CD4-positive, alpha-beta T cell treated with Interleukin-17A for 1 hour (primary cell): ENCODE data around the gene ISM1.

Source experiments
- DNase-seq: peaks from one replicate; pipeline ENCODE4 v3.0.0-alpha.2; 2020

Gene ISM1

DNA sequence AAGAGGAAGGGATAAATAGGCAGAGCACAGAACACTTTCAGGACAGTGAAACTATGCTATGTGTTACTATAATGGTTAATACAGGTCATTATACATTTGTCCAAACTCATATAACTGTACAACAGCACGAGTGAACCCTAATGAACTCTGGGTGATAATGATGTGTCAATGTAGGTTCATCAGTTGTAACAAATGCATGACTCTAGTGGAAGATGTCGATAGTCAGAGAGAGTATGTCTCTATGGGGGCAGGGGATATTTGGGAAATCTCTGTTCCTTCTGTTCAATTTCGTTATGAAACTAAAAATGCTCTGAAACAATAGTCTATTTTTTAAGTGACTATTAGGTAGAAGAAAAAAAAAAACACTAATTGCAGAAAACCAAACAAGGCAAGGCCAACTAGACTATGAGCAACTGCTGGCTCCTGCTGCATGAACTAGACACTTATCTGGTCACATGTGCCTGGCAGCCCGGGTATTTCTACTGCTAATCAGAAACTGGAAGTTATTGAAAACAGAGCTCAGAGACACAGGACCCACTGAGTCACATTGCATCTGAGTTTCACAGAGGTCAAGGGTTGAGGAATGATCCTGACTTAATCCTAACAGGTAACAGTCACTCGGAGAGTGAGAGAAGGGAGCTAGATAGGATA is 97.9 kb downstream of the ISM1 start:
- DNase-seq, result no peak

DNA sequence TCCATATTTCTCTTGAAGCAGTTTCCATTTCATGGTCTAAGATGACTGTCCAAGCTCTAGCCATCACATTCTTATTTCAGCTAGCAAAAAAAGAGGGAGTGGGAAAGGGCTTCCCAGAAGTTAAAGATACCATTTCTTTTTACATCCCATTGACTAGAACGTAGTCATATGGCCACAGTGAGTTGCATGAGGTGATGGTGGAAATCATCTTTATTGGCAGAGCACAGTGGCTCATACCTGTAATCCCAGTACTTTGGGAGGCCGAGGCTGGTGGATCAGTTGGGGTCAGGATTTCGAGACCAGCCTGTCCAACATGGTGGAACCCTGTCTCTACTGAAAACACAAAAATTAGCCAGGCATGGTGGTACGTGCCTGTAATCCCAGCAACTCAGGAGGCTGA is 99.6 kb downstream of the ISM1 start:
- no peak for DNase-seq

DNA sequence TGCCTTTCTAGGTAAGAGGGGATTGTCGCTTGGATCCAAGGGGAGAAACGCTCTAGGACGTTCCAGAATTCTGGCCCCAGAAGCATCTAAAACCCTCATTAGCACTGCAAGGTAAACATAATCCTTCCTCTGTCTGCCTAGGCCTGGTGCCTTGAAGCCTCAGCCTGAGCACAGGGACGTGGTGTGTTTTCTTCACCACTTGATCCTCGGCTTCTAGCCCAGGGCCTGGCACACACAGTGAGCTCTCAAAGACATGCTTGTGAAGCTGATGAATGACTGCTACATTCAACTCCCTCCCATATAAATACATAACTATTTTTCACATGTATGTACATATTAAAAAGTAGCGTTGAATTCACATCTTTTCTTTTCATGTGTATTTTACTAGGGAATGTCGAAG is 100.3 kb downstream of the ISM1 start:
- no peak for DNase-seq

- DNase-seq, result no peak
Observed at GRCh38 chr20:13322198-13322597, 101.1 kb downstream of the ISM1 start.

DNA sequence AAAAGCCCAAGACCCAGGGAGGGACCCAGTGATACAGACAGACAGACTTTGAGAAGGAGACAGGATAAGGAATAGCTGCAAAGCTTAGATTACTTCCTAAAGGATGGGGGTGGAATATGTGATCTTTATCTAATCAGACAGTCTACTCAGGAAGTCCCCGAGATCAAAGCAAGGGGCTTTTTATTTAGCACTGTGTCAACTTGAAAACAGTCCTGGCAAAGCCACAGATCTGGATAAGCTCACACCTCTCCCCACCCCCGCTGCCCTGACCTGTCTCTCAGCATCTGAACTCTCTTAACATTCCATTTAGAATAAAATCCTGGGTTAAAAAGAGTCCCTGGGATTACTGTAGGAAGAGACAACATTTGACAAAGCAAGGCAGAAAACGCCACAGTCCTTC is 101.5 kb downstream of the ISM1 start:
- DNase-seq, result no peak

DNA sequence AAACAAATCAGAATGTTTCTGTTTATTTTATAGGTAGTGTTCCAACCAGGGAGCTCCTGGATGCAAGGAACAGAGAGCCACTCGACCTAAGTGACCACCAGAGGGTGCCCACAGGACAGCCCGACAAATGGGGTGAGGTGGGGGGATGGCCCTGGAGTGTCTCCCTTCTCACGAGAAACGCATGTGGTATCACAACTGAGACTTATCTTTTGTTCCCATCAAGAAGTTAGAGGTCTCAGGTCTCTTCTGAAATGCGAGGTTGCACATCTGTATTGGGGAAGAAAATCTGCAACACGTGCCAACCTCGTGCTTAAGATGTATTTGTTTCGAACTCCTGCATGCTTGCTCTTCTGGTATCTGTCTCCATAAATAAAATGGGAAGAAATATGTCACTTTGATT is 104.0 kb downstream of the ISM1 start:
- DNase-seq, result no peak

DNA sequence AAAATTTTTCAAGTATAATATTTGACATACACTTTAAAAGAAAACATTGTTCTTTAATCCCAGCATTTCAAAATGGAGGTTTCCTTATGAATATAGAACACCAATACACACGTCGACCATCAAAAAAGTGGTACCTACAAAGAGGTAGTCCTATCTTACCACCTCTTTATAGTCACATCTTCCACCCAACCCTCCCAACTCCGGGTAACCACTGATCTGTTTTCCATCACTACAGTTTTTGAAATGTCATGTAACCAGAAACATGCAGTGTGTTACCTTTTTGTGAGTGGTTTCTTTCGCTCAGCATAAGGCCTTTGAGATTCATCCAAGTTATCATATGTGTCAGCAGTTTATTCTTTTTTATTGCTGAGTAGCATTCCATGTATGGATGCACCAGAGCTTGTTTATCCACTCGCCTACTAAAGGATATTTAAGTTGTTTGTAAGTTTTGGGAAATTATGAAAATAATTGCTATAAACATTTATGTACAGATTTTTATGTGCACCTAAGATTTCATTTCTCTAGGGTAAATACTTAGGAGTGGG is 104.8 kb downstream of the ISM1 start:
- DNase-seq, result no peak

GRCh38 chr20:13331536-13331935 is 110.5 kb downstream of the ISM1 start:
- no peak for DNase-seq

DNA sequence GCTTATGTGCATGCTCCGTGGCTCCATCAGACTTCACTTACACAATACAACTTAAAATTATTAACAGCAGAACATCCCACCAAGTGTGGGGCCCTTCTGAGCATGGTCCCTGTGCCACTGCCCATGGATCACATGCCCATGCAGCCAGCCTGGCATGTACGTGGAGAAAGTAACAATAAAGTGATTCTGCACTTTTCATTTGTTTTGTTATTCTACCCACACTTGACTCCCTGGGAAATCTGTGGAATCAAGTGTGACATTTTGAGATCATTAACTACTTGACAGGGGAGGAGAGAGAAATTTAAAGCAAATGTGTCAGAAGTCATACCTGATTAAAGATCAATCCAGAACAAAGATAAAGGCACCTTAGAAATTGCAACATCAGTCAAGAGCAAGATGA is 112.0 kb downstream of the ISM1 start:
- no peak for DNase-seq

GRCh38 chr20:13333793-13334192 is 112.7 kb downstream of the ISM1 start:
- DNase-seq, result no peak

DNA sequence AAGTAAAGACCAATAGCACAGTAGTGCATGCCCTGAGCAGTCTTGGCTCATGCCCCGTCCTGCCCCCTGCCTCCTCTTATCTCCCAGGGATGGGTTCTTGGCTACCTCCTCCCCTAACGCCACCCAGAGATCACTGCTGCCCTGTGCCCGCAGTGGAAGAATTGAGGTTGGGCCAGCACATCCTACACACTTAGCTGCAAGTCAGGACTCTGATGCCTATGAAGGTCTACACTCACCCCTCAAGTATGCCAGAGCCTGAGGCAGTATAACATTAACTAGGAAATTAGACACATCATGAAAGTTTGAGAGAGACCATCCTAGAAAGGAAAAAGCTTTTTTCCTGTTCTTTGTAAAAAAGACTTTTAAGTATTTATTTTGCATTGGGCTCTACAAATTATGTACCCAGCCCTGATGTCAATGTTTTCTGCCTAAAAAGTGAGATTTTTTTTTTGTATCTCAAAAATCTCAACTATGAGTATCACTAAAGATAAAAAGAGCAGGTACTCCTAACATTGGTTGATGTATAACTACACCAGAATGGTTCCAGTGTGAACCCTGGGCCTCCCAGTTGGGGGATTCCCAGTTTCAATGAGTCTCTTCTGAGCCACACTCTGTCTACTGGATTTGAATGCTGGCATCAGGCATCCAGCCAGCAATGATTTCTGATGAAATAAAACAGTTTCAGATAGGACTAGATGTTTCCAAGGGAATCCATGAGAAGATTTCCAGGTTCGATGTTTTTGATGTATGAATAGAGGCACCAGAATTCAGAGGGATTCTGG is 115.4 kb downstream of the ISM1 start:
- no peak for DNase-seq

- no peak for DNase-seq
Observed at GRCh38 chr20:13337090-13337784, 116.2 kb downstream of the ISM1 start.

GRCh38 chr20:13338097-13338661 is 117.1 kb downstream of the ISM1 start:
- DNase-seq, result no peak

- no peak for DNase-seq
Observed at GRCh38 chr20:13338999-13339411, 117.9 kb downstream of the ISM1 start.

- DNase-seq, result no peak
Observed at GRCh38 chr20:13340088-13340487, 119.0 kb downstream of the ISM1 start.

DNA sequence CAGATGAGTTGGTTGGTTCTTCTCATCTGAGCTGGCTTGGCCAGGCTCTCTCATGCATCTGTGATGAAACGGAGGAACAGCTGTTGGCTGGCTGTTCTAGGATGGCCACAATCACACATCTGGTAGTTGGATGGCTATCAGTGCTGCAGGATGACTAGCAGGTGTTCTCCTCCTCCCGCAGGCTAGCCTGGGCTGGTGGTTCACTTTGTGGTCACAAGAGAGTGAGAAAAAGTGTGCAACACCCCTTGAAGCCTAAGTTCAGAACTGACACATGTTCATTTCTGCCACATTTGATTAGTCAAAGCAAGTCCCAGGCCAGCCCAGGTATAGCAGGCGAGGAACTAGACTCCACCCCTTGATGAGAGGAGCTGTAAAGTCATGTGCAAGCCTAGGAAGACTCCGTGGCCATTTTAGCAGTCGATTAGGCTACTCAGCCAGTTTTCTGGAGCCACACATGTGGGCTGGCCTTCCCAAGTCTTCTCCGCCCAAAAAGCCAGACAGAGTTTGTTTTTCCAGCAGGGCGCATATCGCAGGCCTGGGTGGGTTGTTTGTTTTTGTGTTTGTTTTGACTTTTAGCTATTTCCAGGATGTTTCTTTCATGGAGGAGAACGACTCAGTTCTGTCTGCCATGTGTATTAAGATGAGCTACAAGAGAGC is 120.8 kb downstream of the ISM1 start:
- no peak for DNase-seq

DNA sequence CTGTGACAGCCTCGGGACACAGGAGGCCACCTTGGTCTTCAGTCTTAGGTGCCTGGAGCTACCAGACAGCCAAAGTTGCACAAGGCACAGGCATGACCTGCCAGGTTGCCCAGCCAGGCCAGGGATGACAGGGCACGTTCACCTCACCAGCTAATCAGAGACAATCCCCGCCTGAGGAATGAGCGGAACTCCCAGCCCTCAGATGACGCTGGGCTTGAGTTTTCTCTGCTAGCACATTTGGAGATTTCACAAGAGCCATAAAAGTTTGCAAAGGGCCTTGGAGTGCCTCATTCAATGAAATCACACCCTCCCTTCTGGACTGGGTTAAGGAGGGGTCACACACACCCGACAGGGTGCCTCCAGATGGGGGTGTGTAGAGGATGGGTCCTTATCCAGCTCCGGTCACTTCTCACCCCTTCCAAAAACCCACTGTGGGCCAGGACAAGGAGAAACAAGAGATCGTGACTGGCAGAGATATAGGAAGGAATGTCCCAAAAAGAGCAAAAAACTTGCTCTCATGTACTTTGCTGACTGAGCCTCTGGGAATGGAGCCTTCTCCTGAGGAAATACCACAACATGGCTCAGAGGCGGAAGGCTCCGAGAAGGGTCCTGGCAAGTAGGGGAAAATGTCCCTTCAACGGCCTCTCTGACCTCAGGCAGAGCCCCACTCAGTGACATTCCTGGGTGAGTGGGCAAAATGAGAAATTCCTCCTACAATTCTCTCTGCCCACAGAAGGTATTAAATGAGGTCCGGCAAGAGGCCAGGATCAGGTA is 121.6 kb downstream of the ISM1 start:
- no peak for DNase-seq

DNA sequence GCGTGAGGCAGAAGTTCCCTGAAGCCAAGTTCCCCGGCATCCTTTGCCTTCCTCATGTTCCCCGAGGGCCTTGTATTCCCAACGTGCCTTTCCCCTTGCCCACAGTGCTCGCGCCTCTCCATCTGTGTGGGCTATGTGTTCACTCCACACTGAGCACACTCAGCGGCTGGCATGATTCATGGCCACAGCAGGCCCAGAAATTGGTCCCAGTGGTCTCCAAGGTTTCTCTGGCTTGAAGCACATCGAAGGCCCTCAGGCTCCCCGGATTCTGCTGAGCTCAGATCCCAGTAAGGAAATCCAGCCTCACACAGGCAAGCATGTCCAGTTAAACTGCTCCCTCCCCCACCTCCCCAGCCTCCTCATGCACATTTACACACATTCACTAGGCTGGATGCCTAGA is 123.6 kb downstream of the ISM1 start:
- no peak for DNase-seq

GRCh38 chr20:13348311-13349234 is 127.5 kb downstream of the ISM1 start:
- DNase-seq, result no peak

- no peak for DNase-seq
Observed at GRCh38 chr20:13349235-13349604, 128.1 kb downstream of the ISM1 start.
